SK-N-SH treated with all-trans-retinoic acid at 6 μM for 48 hours (cell line): ENCODE data around the gene PTCHD4.

Experiments used
- ATAC-seq: fragments of 200-7000 bp; cut with Tn5 transposase; 3 replicates; pipeline ENCODE4 v1.9.1; 2020; ENCODE audit warnings: mild to moderate bottlenecking, moderate library complexity
- ARNTL ChIP-seq: fragments of 450-650 bp; formaldehyde crosslinking; IDR thresholded peaks from 2 replicates; pipeline ENCODE4 v1.5.0; 2020; ENCODE audit warnings: low read depth, mild to moderate bottlenecking, moderate library complexity, borderline replicate concordance
- CREB5 ChIP-seq: fragments of 250-450 bp; sonication (Bioruptor Pico); IDR thresholded peaks from 2 replicates; pipeline ENCODE4 v1.5.1; 2020; ENCODE audit warnings: low read depth, mild to moderate bottlenecking, moderate library complexity
- CSDC2 ChIP-seq: fragments of 250-450 bp; sonication (Bioruptor Pico); IDR thresholded peaks from 2 replicates; pipeline ENCODE4 v1.5.0; 2020; ENCODE audit warnings: mild to moderate bottlenecking, moderate library complexity
- CSRNP3 ChIP-seq: fragments of 250-450 bp; sonication (Bioruptor Pico); IDR thresholded peaks from 2 replicates; pipeline ENCODE4 v1.5.1; 2021; ENCODE audit warnings: mild to moderate bottlenecking, moderate library complexity
- ESRRG ChIP-seq: fragments of 250-450 bp; sonication (Bioruptor Pico); IDR thresholded peaks from 2 replicates; pipeline ENCODE4 v1.6.1; 2021; ENCODE audit warnings: mild to moderate bottlenecking
- OSR1 ChIP-seq: fragments of 250-450 bp; sonication (Bioruptor Pico); IDR thresholded peaks from 2 replicates; pipeline ENCODE4 v1.8.0; 2022; ENCODE audit warnings: moderate library complexity, mild to moderate bottlenecking, inconsistent platforms
- PATZ1 ChIP-seq: fragments of 250-450 bp; sonication (Bioruptor Pico); IDR thresholded peaks from 2 replicates; pipeline ENCODE4 v1.8.0; 2020; ENCODE audit warnings: mild to moderate bottlenecking, moderate library complexity, borderline replicate concordance
- POU6F1 ChIP-seq: fragments of 250-450 bp; sonication (Bioruptor Pico); IDR thresholded peaks from 2 replicates; pipeline ENCODE4 v1.8.0; 2021; ENCODE audit warnings: low read depth, mild to moderate bottlenecking, moderate library complexity, borderline replicate concordance
- PPARA ChIP-seq: fragments of 250-450 bp; sonication (Bioruptor Pico); IDR thresholded peaks from 2 replicates; pipeline ENCODE4 v1.5.0; 2020; ENCODE audit warnings: mild to moderate bottlenecking, borderline replicate concordance
- RARB ChIP-seq: fragments of 250-450 bp; sonication (Bioruptor Pico); IDR thresholded peaks from 2 replicates; pipeline ENCODE4 v1.8.0; 2021; ENCODE audit warnings: mild to moderate bottlenecking, moderate library complexity
- SNAI2 ChIP-seq: fragments of 250-450 bp; sonication (Bioruptor Pico); IDR thresholded peaks from 2 replicates; pipeline ENCODE4 v1.5.0; 2020; ENCODE audit warnings: mild to moderate bottlenecking, moderate library complexity
- TCF4 ChIP-seq: fragments of 250-450 bp; sonication (Bioruptor Pico); IDR thresholded peaks from 2 replicates; pipeline ENCODE4 v1.8.0; 2021; ENCODE audit warnings: mild to moderate bottlenecking, moderate library complexity, borderline replicate concordance
- TSHZ2 ChIP-seq: fragments of 250-450 bp; sonication (Bioruptor Pico); IDR thresholded peaks from 2 replicates; pipeline ENCODE4 v1.5.0; 2020; ENCODE audit warnings: mild to moderate bottlenecking, moderate library complexity
- ZFP3 ChIP-seq: fragments of 250-450 bp; sonication (Bioruptor Pico); IDR thresholded peaks from 2 replicates; pipeline ENCODE4 v1.5.0; 2020; ENCODE audit warnings: mild to moderate bottlenecking, moderate library complexity
- ZNF565 ChIP-seq: fragments of 450-650 bp; formaldehyde crosslinking; conservative IDR thresholded peaks from 2 replicates; pipeline ENCODE4 v1.5.0; 2020; ENCODE audit warnings: low read depth, mild to moderate bottlenecking, moderate library complexity
- ZNF70 ChIP-seq: fragments of 450-650 bp; formaldehyde crosslinking; IDR thresholded peaks from 2 replicates; pipeline ENCODE4 v1.5.0; 2020; ENCODE audit warnings: mild to moderate bottlenecking, moderate library complexity

Gene PTCHD4

GRCh38 chr6:48071833-48072232, 39.2 kb downstream of the PTCHD4 start (continued):
- TF ChIP-seq CREB5 (CRISPR knock-in tag) (no peak), ARNTL (CRISPR knock-in tag) (no peak), ZFP3 (CRISPR knock-in tag) (no peak)

GRCh38 chr6:48069280-48069679, 41.7 kb downstream of the PTCHD4 start:
- no peak for TF ChIP-seq CSDC2 (CRISPR knock-in tag)
- no peak for TF ChIP-seq CSRNP3 (CRISPR knock-in tag)
- TF ChIP-seq OSR1 (CRISPR knock-in tag), result no peak
- TF ChIP-seq PATZ1 (CRISPR knock-in tag), result no peak
- no peak for TF ChIP-seq PPARA (CRISPR knock-in tag)
- no peak for TF ChIP-seq TSHZ2 (CRISPR knock-in tag)
- TF ChIP-seq RARB (CRISPR knock-in tag), result no peak
- no peak for TF ChIP-seq ZFP3 (CRISPR knock-in tag)
- no peak for TF ChIP-seq TCF4 (CRISPR knock-in tag)
- no peak for TF ChIP-seq POU6F1 (CRISPR knock-in tag)
- TF ChIP-seq SNAI2 (CRISPR knock-in tag), result no peak
- TF ChIP-seq CREB5 (CRISPR knock-in tag), result no peak
- TF ChIP-seq ZNF565, result no peak
- no peak for TF ChIP-seq ARNTL (CRISPR knock-in tag)
- peak; percentile 77 for ATAC-seq

- ATAC-seq, result peak; percentile 67
- TF ChIP-seq ESRRG (CRISPR knock-in tag) (no peak), ZNF70 (CRISPR knock-in tag) (no peak), OSR1 (CRISPR knock-in tag) (no peak)
These were observed 42.4 kb downstream of the PTCHD4 start for GRCh38 chr6:48068278-48069251.
